CD14-positive monocyte (primary cell): ENCODE results near the gene FOXL2NB. TPM values are rescaled to one million over a fixed set of nuclear protein-coding genes. Genes with fewer than 3 reads are reported as not detected.

ENCODE experiments used
- DNase-seq, 3 donors: peaks; one replicate each; pipeline ENCODE4 v3.0.0-alpha.2; 2011 to 2022
- H2AFZ ChIP-seq: 2 replicates; pipeline ENCODE4 v1.6.0; 2012; ENCODE audit warnings: mild to moderate bottlenecking, low read depth, low read length, inconsistent platforms; ENCODE audit not compliant: insufficient read depth, poor library complexity, severe bottlenecking
- H3K27ac ChIP-seq, 2 donors: 1 replicate in 1 of 2; 2 replicates in 1 of 2; pipeline ENCODE4 v1.5.1; 2012 to 2013; ENCODE audit warnings: low read length in 2 of 2, control low read depth in 1 of 2, inconsistent platforms in 1 of 2, low read depth in 1 of 2, mild to moderate bottlenecking in 1 of 2
- H3K27me3 ChIP-seq, 2 donors: one replicate each; pipeline versions ENCODE4 v1.6.0 to v1.6.1; 2011 to 2013; ENCODE audit warnings: low read length in 2 of 2; ENCODE audit not compliant: control insufficient read depth in 2 of 2, insufficient read depth in 2 of 2
- H3K36me3 ChIP-seq, 2 donors: replicated peaks in 1 of 2; 1 replicate in 1 of 2; 2 replicates in 1 of 2; pipeline versions ENCODE4 v1.5.1 to v1.6.1; 2012 to 2013; ENCODE audit warnings: low read length in 2 of 2, control low read depth in 1 of 2, inconsistent platforms in 1 of 2, mild to moderate bottlenecking in 1 of 2; ENCODE audit not compliant: insufficient read depth in 2 of 2, control insufficient read depth in 1 of 2
- H3K4me1 ChIP-seq, 2 donors: 1 replicate in 1 of 2; 2 replicates in 1 of 2; pipeline versions ENCODE4 v1.5.1 to v1.6.1; 2012 to 2013; ENCODE audit warnings: low read length in 2 of 2, control low read depth in 1 of 2, inconsistent platforms in 1 of 2, mild to moderate bottlenecking in 1 of 2, moderate library complexity in 1 of 2; ENCODE audit not compliant: insufficient read depth in 2 of 2, control insufficient read depth in 1 of 2
- H3K4me2 ChIP-seq: replicated peaks from 2 replicates; pipeline ENCODE3; 2012; ENCODE audit warnings: low read length, moderate library complexity, mild to moderate bottlenecking; ENCODE audit not compliant: poor library complexity, severe bottlenecking; ENCODE audit errors: extremely low read depth
- H3K4me3 ChIP-seq, 3 experiments: fragments of 200-600 bp in 1 of 3; sonication (generic) in 1 of 3; replicated peaks in 1 of 3; 1 replicate in 2 of 3; 2 replicates in 1 of 3; pipeline ENCODE4 v1.5.1; 2011 to 2013; ENCODE audit warnings: low read length in 3 of 3, mild to moderate bottlenecking in 3 of 3, control low read depth in 2 of 3, low read depth in 2 of 3, inconsistent platforms in 1 of 3, moderate library complexity in 1 of 3
- H3K79me2 ChIP-seq: 2 replicates; pipeline ENCODE4 v1.6.0; 2012; ENCODE audit warnings: mild to moderate bottlenecking, control low read depth, inconsistent platforms, low read length, moderate library complexity; ENCODE audit not compliant: insufficient read depth
- H3K9ac ChIP-seq: 2 replicates; pipeline ENCODE4 v1.6.0; 2017; ENCODE audit warnings: low read length, mild to moderate bottlenecking; ENCODE audit not compliant: insufficient read depth, poor library complexity, severe bottlenecking
- H3K9me3 ChIP-seq, 2 donors: replicated peaks in 1 of 2; 1 replicate in 1 of 2; 2 replicates in 1 of 2; pipeline versions ENCODE4 v1.5.1 to v1.6.1; 2012 to 2013; ENCODE audit warnings: low read length in 2 of 2, control low read depth in 1 of 2; ENCODE audit not compliant: control insufficient read depth in 1 of 2, insufficient read depth in 1 of 2
- H4K20me1 ChIP-seq: 2 replicates; pipeline ENCODE4 v1.6.0; 2012; ENCODE audit warnings: mild to moderate bottlenecking, low read length, control low read depth, moderate library complexity; ENCODE audit not compliant: insufficient read depth
- H3K27ac Mint-ChIP-seq, 7 donors: one replicate each; pipeline ENCODE4 v1.8.0; 2020; ENCODE audit warnings: mild to moderate bottlenecking in 7 of 7, mixed read lengths in 7 of 7, moderate library complexity in 6 of 7, inconsistent platforms in 2 of 7
- H3K27me3 Mint-ChIP-seq, 3 donors: one replicate each; pipeline ENCODE4 v1.8.0; 2021 to 2022; ENCODE audit warnings: low read depth in 3 of 3, mild to moderate bottlenecking in 3 of 3, mixed read lengths in 3 of 3, moderate library complexity in 3 of 3, inconsistent platforms in 1 of 3
- H3K36me3 Mint-ChIP-seq, 2 donors: one replicate each; pipeline ENCODE4 v1.8.0; 2020; ENCODE audit warnings: mixed read lengths in 2 of 2, inconsistent platforms in 1 of 2, mild to moderate bottlenecking in 1 of 2
- H3K4me1 Mint-ChIP-seq: one replicate; pipeline ENCODE4 v1.8.0; 2020; ENCODE audit warnings: mild to moderate bottlenecking, mixed read lengths
- H3K4me3 Mint-ChIP-seq, 2 donors: one replicate each; pipeline ENCODE4 v1.8.0; 2020; ENCODE audit warnings: mild to moderate bottlenecking in 2 of 2, mixed read lengths in 2 of 2, moderate library complexity in 1 of 2
- H3K9me3 Mint-ChIP-seq, 7 donors: one replicate each; pipeline ENCODE4 v1.8.0; 2020 to 2022; ENCODE audit warnings: mixed read lengths in 7 of 7, mild to moderate bottlenecking in 6 of 7, moderate library complexity in 6 of 7, inconsistent platforms in 2 of 7
- CTCF ChIP-seq: fragments of 200-600 bp; IDR thresholded peaks from one replicate; pipeline ENCODE4 v1.8.0; 2022; ENCODE audit warnings: antibody characterized with exemption, mild to moderate bottlenecking
- WGBS: methylation state at CpG from one replicate; pipeline ENCODE4 v1.1.5; 2013; ENCODE audit warnings: missing lambda C conversion rate; ENCODE audit not compliant: insufficient coverage; 5-methylcytosine and 5-hydroxymethylcytosine counted together
- intact Hi-C, 2 donors: fragments of 100-400 bp; cut with micrococcal nuclease; formaldehyde crosslinking; loops; one replicate each; pipeline versions ENCODE4 v1.15.0 to v1.15.1; 2023
- polyA plus RNA-seq, 3 donors: library from polyadenylated mRNA; depleted of rRNA in 1 of 3; unstranded in 2 of 3; stranded (reverse) in 1 of 3; fragments of 300-500 nt in 2 of 3; fragments of >200 nt in 1 of 3; fragmentation: Illumina TruSeq in 2 of 3; gene quantifications; 1 replicate in 2 of 3; 2 replicates in 1 of 3; pipeline ENCODE4 v1.2.3, GENCODE V29; 2012 to 2021

Gene FOXL2NB
- polyA plus RNA-seq, 3 donors: not detected

DNA sequence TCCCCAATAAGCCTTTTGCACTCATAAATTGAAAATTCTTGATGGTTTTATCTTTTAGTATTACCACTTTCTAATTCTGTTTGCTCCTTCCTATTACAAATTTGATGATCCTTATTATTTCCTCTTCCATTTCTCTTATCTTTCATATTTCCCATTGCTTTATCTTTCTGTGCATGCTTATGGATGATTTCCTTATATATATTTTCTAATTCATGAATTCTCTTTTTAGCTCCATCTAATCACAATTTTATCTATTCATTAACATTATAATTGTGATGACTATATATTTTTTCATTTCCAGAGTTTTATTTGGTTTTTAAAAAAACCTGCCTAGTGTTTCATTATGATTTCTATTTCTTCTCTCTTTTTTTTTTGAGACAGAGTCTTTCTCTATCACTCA, 17.9 kb downstream of the FOXL2NB start:
- intact Hi-C loops: no loop called here
- H3K36me3 Mint-ChIP-seq: peaks cover 0 to 2% of the 10 kb centered on the region in 2 donors
- H3K36me3 ChIP-seq: no peaks in the 10 kb centered on the region
- H3K9me3 ChIP-seq: peaks cover 5 to 7% of the 10 kb centered on the region in 2 donors
- DNase-seq: no peak
- TF ChIP-seq CTCF: no peak
- H3K27me3 ChIP-seq: peaks cover 20 to 40% of the 10 kb centered on the region in 2 donors
- no peak overlapping the region for H3K27ac ChIP-seq
- no peak overlapping the region for H2AFZ ChIP-seq
- H3K9ac ChIP-seq: no peak overlapping the region
- no peak overlapping the region for H3K4me2 ChIP-seq
- H3K27me3 Mint-ChIP-seq: peaks cover 35 to 46% (median 41%) of the 10 kb centered on the region in 3 donors
- no peak overlapping the region for H3K27ac Mint-ChIP-seq
- no peak overlapping the region for H3K4me3 Mint-ChIP-seq
- H3K4me1 Mint-ChIP-seq: peaks cover 8% of the 10 kb centered on the region
- no peaks in the 10 kb centered on the region for H4K20me1 ChIP-seq
- H3K9me3 Mint-ChIP-seq: peaks cover 2 to 31% (median 16%) of the 10 kb centered on the region in 7 donors
- no peaks in the 10 kb centered on the region for H3K79me2 ChIP-seq
- peaks cover 0 to 5% of the 10 kb centered on the region in 2 donors for H3K4me1 ChIP-seq
- no peak overlapping the region for H3K4me3 ChIP-seq

GRCh38 chr3:138971766-138972320, 24.8 kb downstream of the FOXL2NB start:
- H3K27ac Mint-ChIP-seq: no peak overlapping the region
- H3K4me3 Mint-ChIP-seq: no peak overlapping the region
- no peaks in the 10 kb centered on the region for H3K36me3 ChIP-seq
- H3K27ac ChIP-seq: no peak overlapping the region
- H3K4me1 ChIP-seq: no peaks in the 10 kb centered on the region
- no peaks in the 10 kb centered on the region for H3K4me1 Mint-ChIP-seq
- intact Hi-C loops: no loop called here
- peaks cover 13 to 31% (median 16%) of the 10 kb centered on the region in 3 donors for H3K27me3 Mint-ChIP-seq
- peaks cover 0 to 6% of the 10 kb centered on the region in 2 donors for H3K27me3 ChIP-seq
- H3K9ac ChIP-seq: no peak overlapping the region
- DNase-seq: no peak
- peaks cover 0 to 2% (median 0%) of the 10 kb centered on the region in 7 donors for H3K9me3 Mint-ChIP-seq
- no peak for TF ChIP-seq CTCF
- no peaks in the 10 kb centered on the region for H4K20me1 ChIP-seq
- H3K4me3 ChIP-seq: no peak overlapping the region
- H3K36me3 Mint-ChIP-seq: no peaks in the 10 kb centered on the region
- H2AFZ ChIP-seq: no peak overlapping the region
- no peaks in the 10 kb centered on the region for H3K9me3 ChIP-seq
- H3K79me2 ChIP-seq: no peaks in the 10 kb centered on the region
- H3K4me2 ChIP-seq: no peak overlapping the region
- 86% methylated on average over 2 of the region's 6 CpGs for WGBS
